Right ventricle myocardium superior (tissue), 1 donor: ENCODE data around the gene SIGLEC10. TPM values are rescaled to one million over a fixed set of nuclear protein-coding genes. Genes with fewer than 3 reads are reported as not detected.
"Not testable (repeated sequence)": the region's sequence is repeated elsewhere in the genome, so short reads cannot be mapped to it uniquely, and the experiment has no call there.

ENCODE experiments used
- ATAC-seq: fragments of 200-7000 bp; cut with Tn5 transposase; one replicate; pipeline ENCODE4 v1.9.1; 2020; ENCODE audit warnings: mild to moderate bottlenecking; ENCODE audit not compliant: poor library complexity
- DNase-seq: peaks from one replicate; pipeline ENCODE4 v3.0.0-alpha.2; 2020
- intact Hi-C: fragments of 100-400 bp; cut with DNase I; formaldehyde crosslinking; loops from one replicate; pipeline ENCODE4 v1.11.2; 2022
- total RNA-seq: library from RNA; stranded (reverse); fragmentation: NEBNext Ultra II Directional; extraction: Animal tissue kit (Norgen Biotek cat#: 25700); gene quantifications from one replicate; pipeline ENCODE4 v1.2.1, GENCODE V29; 2021
- donor health status: DM: no; HTN: yes; CAD: no; lungs with severe emphysema.

The SIGLEC10 gene
- total RNA-seq, 1 donor from 2014 or later, result 0.19 TPM

DNA sequence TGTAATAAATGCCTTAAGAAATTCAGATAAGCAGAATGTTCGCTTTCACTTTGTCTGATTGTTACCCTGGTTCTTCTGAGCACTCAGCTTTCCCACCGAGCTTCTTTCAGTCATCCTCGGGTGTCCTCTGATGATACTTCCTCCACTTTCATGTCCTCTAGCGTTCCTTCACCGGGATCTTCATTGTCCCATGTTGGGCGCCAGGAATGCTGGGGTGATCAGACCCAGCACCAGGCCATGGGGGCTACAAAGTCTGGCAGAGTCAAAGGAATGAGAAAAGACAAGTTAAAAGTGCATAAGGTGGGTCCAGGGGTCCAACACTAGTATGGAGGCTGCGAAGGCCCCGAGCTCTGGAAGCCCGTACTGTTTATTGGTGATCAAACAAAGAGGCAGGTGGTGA, 15.3 kb downstream of the SIGLEC10 start:
- intact Hi-C loops, result no loop called here
- DNase-seq (no peak), ATAC-seq (no peak)

DNA sequence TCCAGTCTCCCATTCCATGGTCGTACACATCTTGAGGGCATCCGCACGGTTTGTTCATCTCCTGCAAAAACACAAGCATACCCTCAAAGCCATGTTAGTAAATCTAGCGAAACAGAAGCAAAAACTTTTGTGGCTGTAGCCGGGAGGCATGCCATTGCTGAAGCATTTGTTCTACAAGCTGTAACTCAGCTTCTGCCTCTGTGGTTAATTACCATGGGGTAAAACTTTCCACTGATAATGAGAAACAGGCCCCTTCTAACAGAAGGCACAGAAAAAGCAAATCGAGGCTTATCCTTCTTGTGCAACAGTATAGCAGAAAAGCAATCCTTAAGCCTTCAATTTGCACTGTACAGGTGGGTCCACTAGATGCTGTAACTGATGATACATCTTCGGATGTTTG, 17.5 kb downstream of the SIGLEC10 start:
- intact Hi-C loops, result loop anchor here (10.0 kb wide), 1 partner anchor 255 kb away; no protein-coding TSS in a partner anchor
- not testable (repeated sequence) for ATAC-seq, DNase-seq

DNA sequence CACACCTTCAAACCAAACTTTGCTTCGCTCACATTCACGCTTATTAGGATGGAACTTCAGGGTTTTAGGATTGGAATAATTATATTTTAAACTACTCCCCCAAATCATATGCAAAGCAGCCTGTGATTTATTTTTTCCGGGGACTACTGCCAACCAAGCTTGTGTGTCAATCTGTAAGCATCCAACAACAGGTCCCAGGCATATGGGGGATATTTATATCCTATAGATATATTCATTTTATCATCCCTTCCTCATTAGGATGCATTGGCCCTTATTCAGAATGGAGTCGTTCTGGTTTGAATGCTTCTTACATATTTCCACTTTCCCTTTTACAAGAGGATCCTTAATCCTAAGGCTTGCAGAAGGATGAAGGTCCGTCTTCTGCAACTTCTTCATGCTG, 18.2 kb downstream of the SIGLEC10 start:
- ATAC-seq (no peak), DNase-seq (no peak)
- intact Hi-C loops, result loop anchor here (10.0 kb wide), 1 partner anchor 256 kb away; no protein-coding TSS in a partner anchor

DNA sequence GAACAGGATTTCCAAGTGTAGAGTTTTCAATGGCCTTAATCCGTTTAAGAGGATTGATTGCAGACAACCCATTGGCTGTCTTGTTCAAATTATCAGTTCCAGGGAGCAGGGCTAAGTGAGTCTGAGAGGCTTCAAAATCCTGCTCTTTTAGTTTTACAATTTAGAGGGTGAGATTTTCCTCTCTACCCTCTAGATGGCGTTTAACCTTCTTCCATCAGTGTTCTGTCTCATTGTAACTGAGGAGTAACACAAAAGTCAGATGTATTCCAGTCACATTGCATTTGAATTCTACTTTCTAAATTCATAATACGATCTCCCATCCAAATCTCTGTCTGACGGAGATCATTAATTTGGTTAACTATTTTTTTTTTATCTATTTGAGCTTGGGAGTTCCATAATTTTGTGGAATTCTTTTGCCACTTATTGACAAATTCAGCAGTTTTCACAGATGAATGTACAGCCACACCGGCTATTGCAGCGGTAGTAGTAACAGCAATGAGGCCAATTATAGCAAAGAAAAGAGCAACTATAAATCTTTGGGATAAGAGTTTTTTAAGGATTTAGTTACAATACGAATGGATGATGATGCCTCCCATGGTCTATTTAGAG, 19.2 kb downstream of the SIGLEC10 start:
- intact Hi-C loops, result loop anchor here (10.0 kb wide), 1 partner anchor 257 kb away; no protein-coding TSS in a partner anchor
- ATAC-seq (no peak), DNase-seq (no peak)

DNA sequence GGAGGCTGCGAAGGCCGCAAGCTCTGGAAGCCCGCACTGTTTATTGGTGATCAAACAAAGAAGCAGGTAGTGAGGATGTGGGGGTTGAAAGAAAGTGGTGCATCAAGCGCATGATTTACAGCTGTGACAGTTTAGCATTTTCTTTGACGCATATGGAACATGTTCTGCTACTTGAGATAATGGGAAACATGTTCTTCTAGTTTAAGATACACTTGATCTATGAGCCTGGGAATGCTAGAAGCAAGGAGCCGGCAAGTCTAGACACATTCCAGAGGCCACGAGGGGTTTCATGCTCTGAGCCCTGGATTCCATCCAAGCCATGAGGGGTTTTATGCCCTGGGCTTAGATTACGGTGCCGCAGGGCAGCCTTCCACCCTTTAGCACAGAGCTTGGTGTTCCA, 20.0 kb downstream of the SIGLEC10 start:
- intact Hi-C loops, result loop anchor here (10.0 kb wide), 1 partner anchor 257 kb away; no protein-coding TSS in a partner anchor
- not testable (repeated sequence) for ATAC-seq, DNase-seq

DNA sequence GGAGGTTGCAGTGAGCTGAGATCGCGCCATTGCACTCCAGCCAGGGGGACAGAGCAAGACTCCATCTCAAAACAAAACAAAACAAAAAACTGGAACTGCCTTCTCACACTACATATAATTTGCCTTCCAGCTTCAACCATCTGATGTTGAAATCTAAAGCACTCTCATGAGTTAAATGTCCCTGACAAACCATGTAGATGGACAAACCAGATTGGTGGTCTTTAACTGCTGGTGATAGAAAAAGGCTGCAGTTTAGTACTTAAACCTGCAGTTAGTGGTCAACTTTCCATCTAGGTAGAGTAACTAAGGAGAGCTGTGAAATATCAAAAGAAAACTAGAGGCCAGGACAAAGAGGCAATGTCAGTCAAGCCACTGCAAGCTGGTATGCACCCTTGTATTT, 21.3 kb downstream of the SIGLEC10 start:
- intact Hi-C loops, result loop anchor here (10.0 kb wide), 1 partner anchor 259 kb away; no protein-coding TSS in a partner anchor
- ATAC-seq (no peak), DNase-seq (no peak)

DNA sequence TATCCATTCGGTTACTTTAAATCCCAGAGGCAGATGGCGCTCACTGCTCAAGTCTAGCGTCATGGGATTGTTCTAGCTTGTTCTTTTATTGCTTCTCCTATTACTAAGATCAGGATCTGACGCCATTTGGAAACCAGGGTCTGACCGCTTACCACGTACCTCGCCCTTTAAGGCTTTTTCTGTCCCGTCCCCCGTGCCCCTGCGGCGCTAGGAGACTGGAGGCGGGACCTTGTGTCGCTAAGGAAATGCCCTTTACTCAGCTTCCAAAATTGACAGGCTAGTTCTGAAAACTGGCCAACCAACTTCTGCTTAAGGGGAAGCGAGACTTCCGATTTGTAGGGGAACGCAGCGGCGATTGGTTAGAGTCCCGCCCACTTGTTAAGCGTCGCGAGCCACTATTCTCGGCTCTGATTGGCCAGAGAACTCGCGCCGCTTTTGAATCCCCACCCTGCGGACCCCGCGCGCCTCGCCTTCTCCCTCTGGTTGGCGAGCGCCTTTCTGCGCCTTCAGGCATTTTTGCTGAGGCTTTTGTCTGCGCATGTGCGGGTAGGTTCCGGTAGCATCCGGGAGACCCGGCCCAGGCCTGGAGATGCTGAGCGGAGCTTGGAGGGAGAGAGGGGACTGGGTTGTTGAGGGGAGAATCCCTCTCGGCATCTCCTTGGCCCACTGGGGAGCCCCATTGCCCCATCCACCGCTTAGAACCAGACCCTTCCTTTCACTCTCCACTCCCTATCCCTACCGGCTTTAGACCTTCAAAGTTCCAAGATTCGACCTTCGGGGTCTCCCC, 23.2 kb downstream of the SIGLEC10 start:
- ATAC-seq (peak; percentile 98), DNase-seq (peak; percentile 94)
- intact Hi-C loops, result loop anchor here (10.0 kb wide), 1 partner anchor 261 kb away; no protein-coding TSS in a partner anchor

DNA sequence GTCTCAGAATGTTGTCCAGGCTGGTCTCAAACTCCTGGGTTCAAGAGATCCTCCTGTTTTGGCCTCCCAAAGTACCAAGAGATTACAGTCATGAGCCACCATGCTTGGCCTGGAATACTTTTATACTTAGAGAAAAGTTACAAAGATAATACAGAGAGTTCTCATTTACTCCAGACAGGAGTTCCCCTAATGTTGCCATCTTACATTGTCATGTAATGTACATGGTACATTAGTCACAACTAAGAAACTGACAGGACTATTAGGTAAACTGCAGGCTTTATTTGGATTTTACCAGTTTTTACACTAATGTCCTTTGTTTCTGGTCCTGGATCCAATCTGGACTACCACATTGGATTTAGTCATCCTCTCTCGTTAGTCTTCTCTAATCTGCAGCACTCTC, 24.7 kb downstream of the SIGLEC10 start:
- DNase-seq (no peak), ATAC-seq (no peak)
- intact Hi-C loops, result loop anchor here (10.0 kb wide), 1 partner anchor 262 kb away; no protein-coding TSS in a partner anchor

DNA sequence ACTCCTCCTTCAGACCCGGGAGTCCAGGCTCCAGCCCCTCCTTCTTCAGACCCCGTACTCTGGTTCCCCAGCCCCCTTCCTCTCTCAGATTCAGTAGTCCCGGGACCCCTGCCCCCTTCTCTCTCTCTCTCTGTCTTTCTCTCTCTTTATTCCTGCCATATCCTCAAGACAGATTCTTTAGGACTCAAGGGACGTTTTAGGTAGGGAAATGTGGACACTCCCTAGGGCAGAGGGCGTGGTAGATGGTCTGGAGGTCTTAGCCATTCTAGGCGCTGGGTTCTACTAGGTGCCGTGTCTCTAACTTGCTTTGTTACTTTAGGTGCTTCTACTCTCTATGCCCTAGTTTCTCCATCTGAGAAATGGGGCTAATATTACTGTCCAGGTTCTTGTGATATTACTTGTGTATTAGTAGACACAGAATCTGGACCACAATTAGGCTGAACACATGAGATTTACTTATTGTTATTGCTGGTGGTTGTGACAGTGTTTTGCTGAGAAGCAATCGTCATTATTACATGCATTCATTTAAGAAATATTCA, 26.3 kb downstream of the SIGLEC10 start:
- no peak for DNase-seq
- no peak for ATAC-seq
- intact Hi-C loops, result loop anchor here (10.0 kb wide), 1 partner anchor 264 kb away; no protein-coding TSS in a partner anchor

DNA sequence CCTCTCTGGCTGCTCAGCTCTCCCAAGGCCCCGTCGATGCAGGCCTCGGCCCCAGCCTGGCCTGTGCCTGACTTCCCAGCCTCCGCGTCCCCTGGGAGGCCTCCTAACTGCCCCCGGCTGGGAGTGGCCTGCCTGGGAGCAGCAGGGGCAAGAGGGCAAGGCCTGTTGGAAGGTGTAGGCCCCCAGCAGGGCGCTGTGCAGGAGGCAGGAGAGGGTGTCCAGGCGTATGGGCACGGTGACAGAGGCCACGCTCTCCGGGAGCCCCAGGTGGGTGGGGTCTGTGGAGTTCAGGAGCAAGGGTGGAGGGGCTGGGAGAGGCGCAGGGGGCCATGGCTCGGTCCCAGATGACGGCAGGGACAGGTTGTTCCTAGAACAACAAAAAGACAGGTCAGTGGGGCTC, 28.3 kb downstream of the SIGLEC10 start:
- intact Hi-C loops, result no loop called here
- ATAC-seq (no peak), DNase-seq (no peak)

DNA sequence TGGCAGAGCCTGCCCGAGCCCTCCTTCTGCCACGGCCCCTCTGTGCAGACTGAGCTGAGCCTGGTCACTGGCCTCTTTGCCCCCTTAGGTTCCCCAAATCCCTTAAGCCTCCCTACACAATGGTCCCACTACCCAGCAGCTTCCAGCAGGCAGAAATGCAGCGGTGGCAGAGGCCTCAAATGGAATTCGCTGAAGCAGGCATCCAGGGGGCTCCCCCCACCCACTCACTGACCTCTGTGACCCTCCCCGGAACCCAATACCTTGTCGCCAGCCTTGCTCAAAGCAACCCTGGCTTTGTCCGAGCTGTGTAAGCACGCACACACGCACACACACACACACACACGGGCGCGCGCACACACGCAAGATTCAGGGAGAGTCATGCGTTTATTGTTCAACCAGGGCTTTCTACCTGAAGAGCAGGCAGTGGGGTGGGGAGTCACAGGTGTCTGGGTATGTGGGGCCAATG, 29.5 kb downstream of the SIGLEC10 start, which contains the start of gene LIM2:
LIM2 (minus strand) TSS at position 51 of the 466 bp plus-strand sequence. CDS start 531 bp downstream, outside the sequence.
- intact Hi-C loops, result no loop called here
- ATAC-seq (no peak), DNase-seq (no peak)

DNA sequence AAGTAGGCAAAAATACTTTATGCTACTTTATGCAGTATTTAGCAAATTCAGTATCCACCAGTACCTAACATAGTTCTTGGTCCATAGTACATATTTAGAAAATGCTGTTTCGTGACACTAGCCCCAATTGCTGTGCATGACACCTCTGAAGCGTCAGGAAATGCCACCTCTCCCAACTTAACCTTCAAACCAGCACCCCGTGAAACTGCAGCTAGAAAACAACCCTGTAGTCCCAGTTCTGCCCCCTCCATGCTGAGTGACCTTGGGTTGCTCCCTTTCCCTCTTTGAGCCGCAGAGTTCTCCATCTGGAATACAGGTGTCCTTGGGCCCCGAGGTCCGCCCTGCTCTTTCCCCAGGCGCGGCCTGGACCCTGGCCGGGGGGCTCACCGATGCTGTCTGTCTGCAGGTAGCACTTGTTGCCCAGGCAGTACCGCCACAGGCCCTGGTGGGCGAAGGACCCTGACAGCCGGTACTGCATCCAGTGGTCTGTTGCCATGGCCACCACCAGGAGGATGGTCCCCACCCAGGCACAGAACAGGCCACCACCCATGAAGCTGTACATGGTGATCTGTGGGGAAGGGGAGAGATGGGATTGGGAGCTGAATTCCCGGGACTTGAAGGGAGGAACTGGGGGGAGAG, 30.4 kb downstream of the SIGLEC10 start:
- intact Hi-C loops, result no loop called here
- ATAC-seq, result no peak
- no peak for DNase-seq

DNA sequence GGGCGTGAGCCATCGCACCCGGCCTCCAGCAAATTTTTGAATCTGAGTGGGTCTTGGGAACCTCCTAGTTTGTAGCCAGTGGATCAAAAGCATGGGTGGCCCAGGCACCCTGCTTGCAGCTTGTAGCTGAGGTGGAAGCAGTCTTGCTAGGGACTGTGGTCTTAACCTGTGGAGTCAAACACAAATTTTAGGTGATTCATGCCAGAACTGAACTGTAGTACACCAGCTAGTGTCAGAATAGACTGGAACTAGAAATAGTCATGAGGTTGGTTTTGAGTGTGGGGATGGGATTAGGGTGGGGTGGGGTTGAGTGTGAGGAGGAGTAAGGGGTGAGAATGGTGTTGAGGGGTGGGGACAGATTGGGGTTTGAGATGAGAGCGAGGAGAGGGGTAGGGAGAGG, 35.4 kb downstream of the SIGLEC10 start:
- ATAC-seq, result no peak
- DNase-seq, result peak; percentile 7
- intact Hi-C loops, result no loop called here

DNA sequence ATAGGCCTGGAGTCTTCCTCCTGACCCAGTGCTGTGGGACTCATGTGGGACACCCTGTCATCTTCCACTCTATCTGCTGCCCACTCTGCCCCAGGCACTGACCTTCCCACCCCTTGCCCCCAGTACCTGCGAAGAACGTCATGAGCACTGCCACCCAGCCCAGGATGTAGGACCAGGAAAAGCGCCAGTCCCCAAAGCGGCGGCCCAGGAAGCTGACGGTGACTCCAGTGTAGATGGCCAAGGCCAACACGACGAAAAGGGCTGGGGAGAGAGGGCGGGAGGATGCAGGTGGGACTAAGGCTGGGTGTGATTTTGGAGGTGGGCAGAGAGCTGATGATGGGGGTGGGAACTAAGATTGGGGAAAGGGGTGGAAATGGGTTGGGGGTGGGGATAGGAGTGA, 37.1 kb downstream of the SIGLEC10 start:
- intact Hi-C loops, result no loop called here
- ATAC-seq (no peak), DNase-seq (no peak)

DNA sequence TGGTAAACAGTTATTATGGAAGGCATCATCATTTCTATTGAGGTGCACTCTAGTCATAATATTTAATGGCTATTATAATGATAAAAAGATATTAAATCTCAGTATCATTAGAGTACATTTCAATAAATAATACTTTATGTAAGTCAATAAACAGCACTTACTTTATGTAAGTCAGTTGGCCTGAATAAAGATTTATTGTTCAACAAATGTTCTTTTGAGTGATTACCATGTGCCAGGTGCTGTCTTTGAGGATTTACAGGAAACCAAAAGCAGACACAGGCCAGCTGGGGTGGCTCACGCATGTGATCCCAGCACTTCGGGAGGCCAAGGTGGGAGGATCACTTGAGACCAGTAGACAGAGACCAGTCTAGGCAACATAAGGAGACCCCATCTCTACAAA, 40.0 kb downstream of the SIGLEC10 start:
- ATAC-seq, result no peak
- no peak for DNase-seq
- intact Hi-C loops, result no loop called here

DNA sequence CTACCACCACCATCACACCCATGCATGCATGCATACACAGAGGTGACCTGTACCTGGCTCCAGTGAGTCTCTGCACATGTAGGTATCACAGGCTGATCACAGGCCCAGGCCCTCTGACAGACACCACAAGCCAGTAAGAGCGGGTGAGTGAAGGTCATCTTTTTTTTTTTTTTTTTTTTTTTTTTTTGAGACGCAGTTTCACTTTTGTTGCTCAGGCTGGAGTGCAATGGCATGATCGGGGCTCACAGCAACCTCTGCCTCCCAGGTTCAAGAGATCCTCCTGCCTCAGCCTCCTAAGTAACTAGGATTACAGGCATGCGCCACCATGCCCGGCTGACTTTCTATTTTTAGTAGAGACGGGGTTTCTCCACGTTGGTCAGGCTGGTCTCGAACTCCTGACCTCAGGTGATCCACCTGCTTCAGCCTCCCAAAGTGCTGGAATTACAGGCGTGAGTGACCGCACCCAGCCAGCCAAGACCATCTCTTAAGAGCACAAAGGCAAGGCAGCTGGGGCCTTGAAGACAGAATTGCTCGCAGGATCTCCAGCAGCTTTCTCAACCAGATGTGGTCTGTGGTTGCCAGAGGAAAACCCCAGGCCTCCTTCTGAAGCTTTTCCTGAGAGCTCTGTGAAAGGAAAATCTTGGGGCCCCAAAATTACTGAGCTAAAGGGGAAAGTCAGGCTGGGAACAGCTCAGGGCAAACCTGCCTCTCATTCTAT, 41.8 kb downstream of the SIGLEC10 start:
- no peak for ATAC-seq
- DNase-seq, result peak; percentile 8
- intact Hi-C loops, result no loop called here

DNA sequence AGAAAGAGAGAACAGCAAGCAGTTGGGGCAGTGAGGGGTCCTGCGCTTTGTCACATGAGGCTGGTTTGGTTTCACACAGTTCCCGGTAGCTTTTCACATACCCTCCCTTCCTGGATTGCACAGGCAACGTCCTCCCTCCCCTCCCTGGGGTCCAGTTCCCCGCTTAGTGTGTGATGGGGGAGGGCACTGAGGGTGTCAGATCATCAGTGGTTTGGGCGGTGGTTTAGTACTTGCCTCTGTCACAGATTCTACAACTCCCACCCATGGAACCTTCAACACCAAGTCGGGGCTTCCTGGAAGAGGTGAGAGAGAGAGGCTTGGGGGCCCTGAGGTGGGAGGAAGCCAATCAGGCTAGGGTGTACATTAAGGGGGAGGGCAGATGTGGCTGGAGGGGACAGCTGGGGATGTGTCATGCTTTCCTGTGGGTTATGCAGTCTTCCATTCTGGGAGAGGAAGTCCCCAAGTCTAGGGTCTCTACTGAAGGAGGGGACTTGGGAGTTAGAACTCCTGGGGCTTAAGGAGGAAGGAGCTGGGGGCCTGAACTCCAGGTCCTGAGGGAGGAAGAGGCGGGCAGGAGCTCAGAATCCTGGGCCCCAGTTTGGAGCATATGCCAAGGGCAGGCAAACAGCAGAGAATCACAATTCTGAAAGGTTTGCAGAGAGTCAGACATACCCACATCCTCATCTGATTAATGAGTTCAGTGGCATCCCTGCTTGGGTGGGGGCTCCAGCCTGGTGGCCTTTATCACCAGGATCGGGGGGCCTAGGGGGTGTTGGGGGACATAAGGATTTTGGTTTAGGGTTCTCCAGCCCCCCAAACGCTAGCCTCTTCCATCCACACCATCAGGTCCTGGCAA, 44.6 kb downstream of the SIGLEC10 start, which contains the start of gene NKG7:
NKG7 (minus strand) TSS at position 6 of the 856 bp plus-strand sequence. CDS start 119 bp downstream, outside the sequence.
- intact Hi-C loops, result no loop called here
- no peak for ATAC-seq
- DNase-seq, result peak; percentile 31
